Left hindlimb (tissue), 1 donor: Measurements from ENCODE around the gene SLFN13.
"Not testable (repeated sequence)": the region's sequence is repeated elsewhere in the genome, so short reads cannot be mapped to it uniquely, and the experiment has no call there.

Experiments
- DNase-seq: peaks from one replicate; pipeline ENCODE4 v3.0.0-alpha.2; 2018

SLFN13 gene

GRCh38 chr17:35448214-35448898, at the start of gene SLFN13:
SLFN13 (minus strand) TSS chr17:35448766; CDS start chr17:35445680, 3,086 bp downstream.
- DNase-seq, result peak; percentile 71

GRCh38 chr17:35496451-35497290, 48.1 kb upstream of the SLFN13 start:
- no peak for DNase-seq

- no peak for DNase-seq
Observed at GRCh38 chr17:35493040-35493439, 44.5 kb upstream of the SLFN13 start.

GRCh38 chr17:35491417-35491816, 42.9 kb upstream of the SLFN13 start:
- DNase-seq, result no peak

GRCh38 chr17:35489944-35490343, 41.4 kb upstream of the SLFN13 start:
- no peak for DNase-seq

GRCh38 chr17:35488991-35489390, 40.4 kb upstream of the SLFN13 start:
- DNase-seq, result no peak

- no peak for DNase-seq
Observed at GRCh38 chr17:35486920-35487732, 38.6 kb upstream of the SLFN13 start.

- no peak for DNase-seq
Observed at GRCh38 chr17:35479271-35479670, 30.7 kb upstream of the SLFN13 start.

GRCh38 chr17:35477248-35477647, 28.7 kb upstream of the SLFN13 start:
- DNase-seq, result no peak

GRCh38 chr17:35476283-35476820, 27.8 kb upstream of the SLFN13 start:
- DNase-seq, result no peak

- no peak for DNase-seq
Observed at GRCh38 chr17:35468475-35468874, 19.9 kb upstream of the SLFN13 start.

GRCh38 chr17:35467824-35468223, 19.3 kb upstream of the SLFN13 start:
- no peak for DNase-seq

GRCh38 chr17:35460354-35460851, 11.8 kb upstream of the SLFN13 start:
- no peak for DNase-seq

- not testable (repeated sequence) for DNase-seq
Observed at GRCh38 chr17:35454035-35454434, 5.5 kb upstream of the SLFN13 start.

GRCh38 chr17:35453171-35453570, 4.6 kb upstream of the SLFN13 start:
- DNase-seq, result no peak

- peak; percentile 37 for DNase-seq
Observed at GRCh38 chr17:35449371-35449931, 885 bp upstream of the SLFN13 start.

- no peak for DNase-seq
Observed at GRCh38 chr17:35448899-35449227, 297 bp upstream of the SLFN13 start.

- DNase-seq, result no peak
Observed at GRCh38 chr17:35447499-35447898, 1.1 kb downstream of the SLFN13 start.

GRCh38 chr17:35438433-35438832, 10.1 kb downstream of the SLFN13 start:
- no peak for DNase-seq

- DNase-seq, result peak; percentile 81
Observed at GRCh38 chr17:35433075-35433894, 15.3 kb downstream of the SLFN13 start.

GRCh38 chr17:35432176-35433074, 16.1 kb downstream of the SLFN13 start, which contains the start of gene SLFN12:
SLFN12 (minus strand) TSS chr17:35432500; CDS start chr17:35423028, 9,472 bp downstream.
- peak; percentile 89 for DNase-seq
